AG04450 (cell line): ENCODE results near the gene EEF2KMT. TPM values are rescaled to one million over a fixed set of nuclear protein-coding genes. Genes with fewer than 3 reads are reported as not detected.
"Not testable (repeated sequence)": the region's sequence is repeated elsewhere in the genome, so short reads cannot be mapped to it uniquely, and the experiment has no call there.

ENCODE experiments used
- CTCF ChIA-PET: fragments of 300-600, 350-600 bp; formaldehyde crosslinking; extraction: SDS; loops from one replicate; lab custom pipeline; 2022; ENCODE audit warnings: antibody characterized with exemption, inconsistent platforms; lab: Charles Lee
- POLR2A ChIA-PET: fragments of 350-600 bp; formaldehyde crosslinking; extraction: SDS; loops from one replicate; lab custom pipeline; 2021; ENCODE audit warnings: antibody characterized with exemption, inconsistent platforms; lab: Yijun Ruan, JAX
- DNase-seq: peaks from one replicate; pipeline ENCODE4 v3.0.0-alpha.2; 2011; ENCODE audit warnings: low read depth, low spot score
- H3K27ac ChIP-seq: one replicate; pipeline ENCODE4 v1.5.1; 2012; ENCODE audit warnings: low read depth, low read length, control low read depth
- H3K27me3 ChIP-seq: one replicate; pipeline ENCODE4 v1.6.0; 2012; ENCODE audit warnings: low read length; ENCODE audit not compliant: control insufficient read depth, insufficient read depth
- H3K4me3 ChIP-seq: 2 replicates; pipeline ENCODE4 v1.5.1; 2011; ENCODE audit warnings: mild to moderate bottlenecking, low read depth, low read length, control low read depth
- H3K9me3 ChIP-seq: 2 replicates; pipeline ENCODE4 v1.5.1; 2012; ENCODE audit warnings: low read length; ENCODE audit not compliant: control insufficient read depth, insufficient read depth
- CTCF ChIP-seq: IDR thresholded peaks from 2 replicates; pipeline ENCODE4 v1.5.1; 2011; ENCODE audit warnings: low read depth, low read length, control low read depth, inconsistent platforms
- polyA plus RNA-seq: library from polyadenylated mRNA; depleted of rRNA; stranded (reverse); fragments of >200 nt; gene quantifications from 2 replicates; pipeline ENCODE4 v1.2.3, GENCODE V29; 2011

Gene EEF2KMT
- polyA plus RNA-seq, 1 experiment = 6.1 TPM

- H3K27me3 ChIP-seq, H3K4me3 ChIP-seq, H3K9me3 ChIP-seq, DNase-seq, POLR2A ChIA-PET, H3K27ac ChIP-seq: not testable (repeated sequence)
- CTCF ChIA-PET = interaction anchor here (0.5 to 1.7 kb wide), 2 partner anchors 41 to 127 kb away, joined by 3 read pairs; no protein-coding TSS in a partner anchor
Observed at GRCh38 chr16:5093746-5094145, 3.8 kb downstream of the EEF2KMT start.

GRCh38 chr16:5093081-5093480 is 4.5 kb downstream of the EEF2KMT start:
- H3K27me3 ChIP-seq, H3K4me3 ChIP-seq, H3K9me3 ChIP-seq, H3K27ac ChIP-seq, DNase-seq: not testable (repeated sequence)
- POLR2A ChIA-PET = interaction anchor here (0.6 kb wide), 1 partner anchor 282 kb away, joined by 3 read pairs; no protein-coding TSS in a partner anchor
- CTCF ChIA-PET = interaction anchor here (1.3 to 1.7 kb wide), 4 partner anchors 32 to 123 kb away, joined by 3 to 9 read pairs (median 6); no protein-coding TSS in a partner anchor

- H3K27me3 ChIP-seq, H3K4me3 ChIP-seq, H3K9me3 ChIP-seq, POLR2A ChIA-PET, CTCF ChIA-PET, H3K27ac ChIP-seq, DNase-seq: not testable (repeated sequence)
Observed at GRCh38 chr16:5090592-5090991, 7.0 kb downstream of the EEF2KMT start.

- DNase-seq, H3K27me3 ChIP-seq, H3K4me3 ChIP-seq, H3K9me3 ChIP-seq, CTCF ChIA-PET, H3K27ac ChIP-seq, POLR2A ChIA-PET: not testable (repeated sequence)
Observed at GRCh38 chr16:5089911-5090555, 7.6 kb downstream of the EEF2KMT start.

- DNase-seq, H3K27me3 ChIP-seq, CTCF ChIA-PET, H3K4me3 ChIP-seq, H3K9me3 ChIP-seq, POLR2A ChIA-PET, H3K27ac ChIP-seq: not testable (repeated sequence)
Observed at GRCh38 chr16:5088936-5089335, 8.7 kb downstream of the EEF2KMT start.

GRCh38 chr16:5088086-5088790 is 9.4 kb downstream of the EEF2KMT start:
- H3K27ac ChIP-seq, H3K27me3 ChIP-seq, H3K4me3 ChIP-seq, DNase-seq, H3K9me3 ChIP-seq, POLR2A ChIA-PET: not testable (repeated sequence)
- CTCF ChIA-PET = interaction anchor here (0.6 kb wide), 1 partner anchor 318 kb away, joined by 3 read pairs; no protein-coding TSS in a partner anchor

- H3K27ac ChIP-seq, H3K27me3 ChIP-seq, POLR2A ChIA-PET, H3K9me3 ChIP-seq, H3K4me3 ChIP-seq, DNase-seq: not testable (repeated sequence)
- CTCF ChIA-PET = interaction anchor here (0.6 to 1.9 kb wide), 3 partner anchors 10 to 130 kb away, joined by 3 to 10 read pairs (median 3); no protein-coding TSS in a partner anchor
Observed at GRCh38 chr16:5085716-5086115, 11.9 kb downstream of the EEF2KMT start.

- CTCF ChIA-PET = interaction anchor here (1.0 to 1.9 kb wide), 5 partner anchors 10 to 127 kb away, joined by 3 to 10 read pairs (median 5); partner anchors contain the start of gene SEC14L5
Observed at GRCh38 chr16:5084802-5085201, 12.8 kb downstream of the EEF2KMT start.

GRCh38 chr16:5084099-5084731 is 13.4 kb downstream of the EEF2KMT start:
- CTCF ChIA-PET = interaction anchor here (1.0 to 1.9 kb wide), 5 partner anchors 9 to 126 kb away, joined by 3 to 10 read pairs (median 5); partner anchors contain the start of gene SEC14L5
- H3K27me3 ChIP-seq, H3K9me3 ChIP-seq, H3K4me3 ChIP-seq, POLR2A ChIA-PET, DNase-seq, H3K27ac ChIP-seq: not testable (repeated sequence)

More at GRCh38 chr16:5084802-5085201, 12.8 kb downstream of the EEF2KMT start:
- POLR2A ChIA-PET, H3K9me3 ChIP-seq, H3K4me3 ChIP-seq, H3K27me3 ChIP-seq, DNase-seq, H3K27ac ChIP-seq: not testable (repeated sequence)
- peak; percentile 62 for TF ChIP-seq CTCF

- H3K27me3 ChIP-seq, H3K4me3 ChIP-seq, H3K27ac ChIP-seq, POLR2A ChIA-PET, H3K9me3 ChIP-seq, DNase-seq: not testable (repeated sequence)
- CTCF ChIA-PET = interaction anchor here (1.9 kb wide), 1 partner anchor 8 kb away, joined by 10 read pairs; no protein-coding TSS in a partner anchor
Observed at GRCh38 chr16:5083646-5084045, 13.9 kb downstream of the EEF2KMT start.
